Fibroblast of skin of right biceps (primary cell): ENCODE results near the gene WDR93.
A peak's percentile ranks its signal among the peaks of the same experiment; 100 is the strongest.

Source experiments
- DNase-seq: peaks from one replicate; pipeline ENCODE4 v3.0.0-alpha.2; 2013

Gene WDR93

GRCh38 chr15:89662893-89663626 lies 27.6 kb upstream of the WDR93 start:
- peak; percentile 90 for DNase-seq

DNA sequence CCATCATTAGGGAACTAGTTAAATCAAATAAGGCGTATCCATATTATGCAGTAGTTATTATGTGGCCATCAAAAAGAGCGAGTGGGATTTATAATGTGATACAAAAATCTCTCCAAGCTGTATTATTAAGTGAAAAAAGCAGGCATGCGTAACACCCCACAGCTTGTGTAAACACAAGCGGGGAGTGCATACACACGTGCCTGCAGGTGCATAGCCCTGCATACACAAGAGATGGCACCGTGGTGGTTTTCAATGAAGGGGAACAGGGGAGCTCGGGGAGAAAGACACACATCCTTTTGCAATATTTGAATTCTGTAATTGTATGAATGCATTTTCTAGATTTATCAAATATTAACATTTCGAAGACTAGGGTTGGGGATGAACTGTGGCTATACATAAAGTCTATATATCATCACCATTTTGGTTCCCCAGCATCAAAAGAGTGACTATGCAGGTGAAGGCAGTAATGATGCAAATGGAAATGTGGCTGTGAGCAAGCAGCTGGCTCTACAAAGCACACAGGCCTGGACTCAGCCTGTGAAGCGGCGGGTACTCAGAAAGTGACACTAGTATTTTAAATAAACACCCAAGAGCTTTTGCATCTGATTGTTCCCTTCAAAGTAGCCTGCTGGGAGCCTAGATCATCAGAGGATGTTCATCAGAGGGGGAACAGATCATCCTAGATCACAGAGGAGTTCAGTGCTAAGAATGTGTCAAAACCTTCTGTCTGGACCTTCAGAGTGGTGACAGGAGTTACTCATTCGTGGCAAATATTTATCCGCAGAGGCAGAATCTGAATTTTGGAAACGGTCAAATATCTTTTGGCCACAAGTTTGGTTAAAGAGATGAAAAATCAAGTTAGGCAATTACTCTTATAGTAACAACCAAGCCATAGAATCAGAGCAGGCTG lies 25.9 kb upstream of the WDR93 start:
- DNase-seq, result no peak

GRCh38 chr15:89665449-89666181 lies 25.0 kb upstream of the WDR93 start:
- DNase-seq, result peak; percentile 66

DNA sequence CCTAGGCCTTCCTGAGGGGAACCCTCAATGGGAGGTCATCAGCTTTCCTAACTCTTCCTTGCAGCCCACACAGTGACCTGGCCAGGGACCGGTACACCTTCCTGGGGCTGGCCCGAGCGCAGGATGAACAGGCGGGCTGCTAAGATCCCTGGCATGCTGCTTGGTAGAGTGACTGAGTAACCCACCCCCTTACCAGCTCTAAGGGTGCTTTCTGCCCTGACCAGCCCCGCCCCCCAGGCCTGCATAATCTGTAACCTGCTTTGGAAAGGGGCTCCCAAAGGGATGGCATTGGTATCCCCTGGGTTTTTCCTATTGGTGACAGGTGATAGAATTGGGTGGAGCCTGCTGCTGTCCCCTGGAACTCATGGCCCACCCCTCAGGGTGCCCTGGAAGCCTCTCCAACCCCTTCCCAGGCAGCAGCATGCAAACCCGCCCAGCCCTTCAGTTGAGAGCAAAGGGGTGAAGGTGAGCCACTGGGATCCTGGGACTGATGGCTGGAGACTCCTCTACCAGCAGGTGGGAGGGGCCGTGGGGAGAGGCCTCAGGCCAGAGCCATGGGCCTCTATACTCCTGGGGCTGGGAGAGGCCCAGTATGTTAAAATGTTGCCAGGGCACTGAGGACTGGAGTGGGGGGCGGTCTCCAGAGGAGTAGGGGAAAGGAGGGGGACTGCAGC lies 24.3 kb upstream of the WDR93 start:
- no peak for DNase-seq

- no peak for DNase-seq
These were observed 23.5 kb upstream of the WDR93 start for GRCh38 chr15:89666858-89667705.

- no peak for DNase-seq
These were observed 23.0 kb upstream of the WDR93 start for GRCh38 chr15:89667706-89667960.

DNA sequence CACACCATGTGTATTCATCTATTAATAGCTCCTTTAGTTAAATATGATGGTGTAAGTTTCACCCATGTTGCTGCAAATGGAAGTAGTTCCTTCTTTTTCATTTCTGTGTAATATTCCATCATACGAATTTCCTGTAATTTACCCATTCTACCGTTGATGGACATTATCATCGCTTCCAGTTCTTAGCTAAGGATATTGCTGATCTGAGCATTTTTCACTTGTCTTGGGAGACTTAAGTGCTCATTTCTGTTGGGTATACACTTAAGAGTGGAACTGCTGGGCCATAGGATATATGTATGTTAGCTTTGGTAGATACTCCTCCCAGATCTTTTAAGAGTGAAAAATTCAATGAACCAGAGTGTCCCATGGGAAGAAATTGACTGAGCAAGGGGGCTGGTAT lies 22.4 kb upstream of the WDR93 start:
- no peak for DNase-seq

GRCh38 chr15:89669309-89669865 lies 21.2 kb upstream of the WDR93 start:
- DNase-seq, result no peak

- DNase-seq, result no peak
These were observed 20.7 kb upstream of the WDR93 start for GRCh38 chr15:89669941-89670340.

- no peak for DNase-seq
These were observed 19.5 kb upstream of the WDR93 start for GRCh38 chr15:89670971-89671560.

- no peak for DNase-seq
These were observed 18.9 kb upstream of the WDR93 start for GRCh38 chr15:89671687-89672086.

GRCh38 chr15:89672221-89673164 lies 18.1 kb upstream of the WDR93 start:
- peak; percentile 42 for DNase-seq

GRCh38 chr15:89673165-89673512 lies 17.5 kb upstream of the WDR93 start:
- peak; percentile 23 for DNase-seq

- DNase-seq, result no peak
These were observed 16.1 kb upstream of the WDR93 start for GRCh38 chr15:89674526-89674925.

DNA sequence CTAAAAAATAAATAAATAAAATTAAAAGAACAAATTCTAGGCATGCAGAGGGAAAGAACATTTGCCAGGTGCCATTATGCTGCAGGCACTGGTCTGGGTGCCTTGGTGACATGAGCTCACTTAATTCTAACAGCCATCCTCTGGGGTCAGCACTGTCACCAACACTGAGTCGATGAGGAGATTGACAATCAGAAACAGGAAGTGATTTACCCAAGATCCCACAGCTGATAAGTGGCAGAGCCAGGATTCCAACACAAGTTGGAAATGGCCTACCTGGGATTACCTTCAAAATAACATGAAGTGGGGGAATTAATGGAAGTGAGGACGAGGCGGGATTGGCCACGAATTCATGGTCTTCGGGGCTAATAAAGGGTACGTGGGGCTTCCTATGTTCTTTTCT lies 15.0 kb upstream of the WDR93 start:
- no peak for DNase-seq

- no peak for DNase-seq
These were observed 13.2 kb upstream of the WDR93 start for GRCh38 chr15:89677381-89677780.

- no peak for DNase-seq
These were observed 11.4 kb upstream of the WDR93 start, which contains the start of gene PLIN1 for GRCh38 chr15:89679212-89679611. PLIN1 (minus strand) TSS chr15:89679367; CDS start chr15:89677489, 1,878 bp downstream.

GRCh38 chr15:89680282-89680873 lies 10.2 kb upstream of the WDR93 start:
- peak; percentile 41 for DNase-seq

DNA sequence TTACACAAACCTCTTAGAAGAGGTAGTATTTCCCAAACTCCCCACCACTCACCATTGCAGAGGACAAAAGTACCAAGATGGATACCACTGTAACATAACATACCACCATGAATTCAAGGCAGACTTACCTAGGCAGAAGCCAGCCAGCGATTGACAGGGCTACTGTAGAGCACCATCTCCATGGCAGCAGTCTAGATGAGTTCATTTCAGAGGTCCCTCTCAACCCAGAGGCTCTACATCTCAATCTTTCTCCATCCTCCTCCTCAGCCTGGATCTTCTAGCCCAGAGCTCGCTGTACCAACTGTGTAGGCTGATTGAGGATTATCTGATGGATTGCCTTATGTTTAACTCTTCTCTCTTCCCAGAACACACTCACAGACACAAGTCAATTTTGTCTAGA lies 9.5 kb upstream of the WDR93 start:
- DNase-seq, result no peak

DNA sequence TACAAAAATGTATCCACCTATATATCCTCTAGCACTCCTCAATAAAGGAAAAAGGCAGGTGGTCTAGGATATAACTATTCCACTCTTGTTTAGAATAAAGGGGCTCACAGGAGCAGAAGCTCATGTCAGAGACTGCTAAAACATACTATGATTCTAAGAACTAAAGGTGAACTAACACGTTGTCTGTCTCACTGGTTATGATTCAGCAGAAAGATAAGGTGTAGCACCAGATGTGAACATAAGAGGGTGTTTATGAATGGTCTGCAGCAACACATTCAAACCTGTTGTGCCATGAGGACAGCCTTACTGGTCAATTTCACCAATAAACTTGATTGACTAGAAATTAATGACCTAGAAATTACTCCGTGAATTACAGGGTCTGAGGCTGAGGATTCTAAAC lies 4.6 kb upstream of the WDR93 start:
- DNase-seq, result no peak
